ENCODE results near the gene ST6GALNAC4.

DNA sequence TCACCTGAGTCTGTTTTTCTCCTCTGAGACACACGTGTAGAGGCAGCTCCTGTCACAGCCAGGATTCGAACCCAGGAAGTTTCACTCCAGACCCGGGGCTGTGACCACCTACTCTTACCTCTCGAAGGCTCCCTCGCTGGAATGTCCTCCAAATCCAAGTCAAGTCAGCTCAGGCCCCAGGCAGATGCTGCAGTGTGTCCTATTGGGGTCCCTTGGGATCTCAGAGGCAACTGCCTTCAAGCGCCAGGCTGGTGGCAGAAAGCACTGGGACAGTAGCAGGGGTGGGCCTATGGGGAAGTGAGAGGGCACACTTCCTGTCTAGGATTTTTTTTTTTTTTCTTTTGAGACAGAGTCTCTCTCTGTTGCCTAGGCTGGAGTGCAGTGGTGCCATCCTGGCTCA is 762 bp upstream of the ST6GALNAC4 start:
- TF ChIP-seq, protein P1, sequence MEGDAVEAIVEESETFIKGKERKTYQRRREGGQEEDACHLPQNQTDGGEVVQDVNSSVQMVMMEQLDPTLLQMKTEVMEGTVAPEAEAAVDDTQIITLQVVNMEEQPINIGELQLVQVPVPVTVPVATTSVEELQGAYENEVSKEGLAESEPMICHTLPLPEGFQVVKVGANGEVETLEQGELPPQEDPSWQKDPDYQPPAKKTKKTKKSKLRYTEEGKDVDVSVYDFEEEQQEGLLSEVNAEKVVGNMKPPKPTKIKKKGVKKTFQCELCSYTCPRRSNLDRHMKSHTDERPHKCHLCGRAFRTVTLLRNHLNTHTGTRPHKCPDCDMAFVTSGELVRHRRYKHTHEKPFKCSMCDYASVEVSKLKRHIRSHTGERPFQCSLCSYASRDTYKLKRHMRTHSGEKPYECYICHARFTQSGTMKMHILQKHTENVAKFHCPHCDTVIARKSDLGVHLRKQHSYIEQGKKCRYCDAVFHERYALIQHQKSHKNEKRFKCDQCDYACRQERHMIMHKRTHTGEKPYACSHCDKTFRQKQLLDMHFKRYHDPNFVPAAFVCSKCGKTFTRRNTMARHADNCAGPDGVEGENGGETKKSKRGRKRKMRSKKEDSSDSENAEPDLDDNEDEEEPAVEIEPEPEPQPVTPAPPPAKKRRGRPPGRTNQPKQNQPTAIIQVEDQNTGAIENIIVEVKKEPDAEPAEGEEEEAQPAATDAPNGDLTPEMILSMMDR (IDR thresholded peaks at IDR 0.05) = no peak
- no peak for TF ChIP-seq EZH2 (IDR thresholded peaks at IDR 0.05; ENCODE audit: borderline replicate concordance, insufficient read depth, low read depth, low read length, poor library complexity, severe bottlenecking)

Data from B cell (primary cell).